HepG2 (cell line): Measurements from ENCODE around the gene KCNJ6. TPM values are rescaled to one million over a fixed set of nuclear protein-coding genes. Genes with fewer than 3 reads are reported as not detected.

Experiments
- ATAC-seq: fragments of 200-7000 bp; cut with Tn5 transposase; 3 replicates; pipeline ENCODE4 v1.9.1; 2020; ENCODE audit warnings: mild to moderate bottlenecking, moderate library complexity
- BruUV-seq: library from RNA; stranded (reverse); fragments of 400-500 nt; replicated peaks from 2 replicates; lab custom pipeline; 2021; lab: Mats Ljungman, UMichigan
- CTCF ChIA-PET: fragments of 300-600 bp; formaldehyde crosslinking; extraction: SDS; loops from one replicate; lab custom pipeline; 2021; ENCODE audit warnings: low total read pairs, inconsistent platforms, low intra/inter-chr PET ratio; lab: Yijun Ruan, JAX
- POLR2A ChIA-PET: fragments of 350-600 bp; sonication (Branson Sonifier 250); formaldehyde crosslinking; loops from one replicate; lab custom pipeline; 2020; ENCODE audit warnings: antibody characterized with exemption, inconsistent platforms; lab: Yijun Ruan, JAX
- DNase-seq: peaks from one replicate; pipeline ENCODE4 v3.0.0-alpha.2; 2015; ENCODE audit warnings: low spot score
- FAIRE-seq: peaks from 3 replicates; lab custom pipeline; 2011; peaks lifted over from hg19 to GRCh38; lab: Jason Lieb, UNC
- H2AFZ ChIP-seq: one replicate; pipeline ENCODE4 v1.6.1; 2011; ENCODE audit warnings: low read length, inconsistent platforms
- H3K27ac ChIP-seq: fragments of 300-600 bp; 3 replicates; pipeline ENCODE4 v1.8.0; 2011; ENCODE audit warnings: mixed run types, mild to moderate bottlenecking, mixed read lengths, low read length, inconsistent platforms; ENCODE audit not compliant: insufficient read depth; ENCODE audit errors: extremely low read length
- H3K27me3 ChIP-seq, 2 experiments: fragments of 200-600 bp in 1 of 2; 2 replicates in 1 of 2; 3 replicates in 1 of 2; pipeline versions ENCODE4 v1.6.0 to v1.8.0; 2011; ENCODE audit warnings: low read length in 2 of 2, mild to moderate bottlenecking in 2 of 2, moderate library complexity in 2 of 2, inconsistent platforms in 1 of 2; ENCODE audit not compliant: insufficient read depth in 2 of 2, control insufficient read depth in 1 of 2
- H3K36me3 ChIP-seq, 2 experiments: fragments of 200-600 bp in 1 of 2; replicated peaks in 1 of 2; 2 replicates in 1 of 2; 3 replicates in 1 of 2; pipeline versions ENCODE4 v1.5.1 to v1.8.0; 2011; ENCODE audit warnings: low read length in 2 of 2, inconsistent platforms in 1 of 2; ENCODE audit not compliant: insufficient read depth in 2 of 2, control insufficient read depth in 1 of 2
- H3K4me1 ChIP-seq: 2 replicates; pipeline ENCODE4 v1.5.1; 2012; ENCODE audit warnings: low read length, inconsistent platforms; ENCODE audit not compliant: insufficient read depth
- H3K4me2 ChIP-seq: 2 replicates; pipeline ENCODE4 v1.6.0; 2011; ENCODE audit warnings: low read depth, low read length, inconsistent platforms
- H3K4me3 ChIP-seq, 3 experiments: fragments of 200-600 bp in 1 of 3; sonication (generic), shearing (Covaris generic) in 1 of 3; replicated peaks in 1 of 3; 2 replicates each; pipeline ENCODE4 v1.5.1; 2011 to 2016; ENCODE audit warnings: low read length in 3 of 3, inconsistent platforms in 2 of 3, low read depth in 2 of 3, mild to moderate bottlenecking in 2 of 3, control low read depth in 1 of 3, mixed read lengths in 1 of 3; ENCODE audit not compliant: insufficient read depth in 1 of 3
- H3K79me2 ChIP-seq: one replicate; pipeline ENCODE4 v1.6.1; 2011; ENCODE audit warnings: low read length, inconsistent platforms; ENCODE audit not compliant: insufficient read depth
- H3K9ac ChIP-seq: 2 replicates; pipeline ENCODE4 v1.6.0; 2011; ENCODE audit warnings: mild to moderate bottlenecking, low read depth, low read length, inconsistent platforms; ENCODE audit not compliant: insufficient read depth
- H3K9me3 ChIP-seq: 2 replicates; pipeline ENCODE4 v1.5.1; 2012; ENCODE audit warnings: mild to moderate bottlenecking, low read length
- H4K20me1 ChIP-seq: 2 replicates; pipeline ENCODE4 v1.6.0; 2011; ENCODE audit warnings: inconsistent platforms, mild to moderate bottlenecking, low read length, moderate library complexity; ENCODE audit not compliant: insufficient read depth
- AHDC1 ChIP-seq: sonication (generic); formaldehyde crosslinking; IDR thresholded peaks from 2 replicates; pipeline ENCODE4 v1.5.1; 2020; ENCODE audit warnings: mild to moderate bottlenecking, missing genetic modification reagents, borderline replicate concordance
- FOXP1 ChIP-seq, 2 experiments: fragments of 450-650 bp in 1 of 2; IDR thresholded peaks; 2 replicates each; pipeline ENCODE4 v1.6.1; 2017 to 2018; ENCODE audit warnings: antibody characterized with exemption in 1 of 2
- HINFP ChIP-seq: sonication (generic); formaldehyde crosslinking; IDR thresholded peaks from 2 replicates; pipeline ENCODE4 v1.4.0; 2020; ENCODE audit warnings: low read depth, mild to moderate bottlenecking, missing genetic modification reagents
- HOXA9 ChIP-seq: sonication (generic); formaldehyde crosslinking; IDR thresholded peaks from 2 replicates; pipeline ENCODE4 v1.8.1; 2022; ENCODE audit warnings: missing genetic modification reagents, mild to moderate bottlenecking, moderate library complexity, borderline replicate concordance
- PRMT3 ChIP-seq: sonication (generic); formaldehyde crosslinking; IDR thresholded peaks from 2 replicates; pipeline ENCODE4 v1.8.1; 2022; ENCODE audit warnings: low read depth, mild to moderate bottlenecking, moderate library complexity, missing genetic modification reagents, borderline replicate concordance
- PRPF4 ChIP-seq: fragments of 200-400 bp; formaldehyde crosslinking; IDR thresholded peaks from 2 replicates; pipeline ENCODE4 v1.6.1; 2016; ENCODE audit warnings: low read length, low read depth; ENCODE audit not compliant: poor library complexity, severe bottlenecking
- SUZ12 ChIP-seq: fragments of 150-350 bp; IDR thresholded peaks from 2 replicates; pipeline ENCODE4 v1.6.1; 2014; ENCODE audit warnings: low read depth, low read length
- WGBS: methylation state at CpG from one replicate; pipeline ENCODE4 v1.1.6; 2017; ENCODE audit warnings: low lambda C conversion rate; 5-methylcytosine and 5-hydroxymethylcytosine counted together
- in situ Hi-C: cut with HindIII; loops from 2 replicates; pipeline ENCODE4 v1.10.0; 2017; ENCODE audit warnings: low pct_unique_long_range_greater_than_20kb; ENCODE audit not compliant: extremely low pct_ligation_motif_present
- intact Hi-C: fragments of 100-400 bp; cut with micrococcal nuclease; formaldehyde crosslinking; loops from one replicate; pipeline ENCODE4 v1.10.0; 2022; ENCODE audit not compliant: unreplicated experiment
- polyA plus RNA-seq, 8 experiments: library from polyadenylated mRNA; depleted of rRNA in 3 of 8; stranded (reverse) in 7 of 8; unstranded in 1 of 8; fragments of >200 nt; fragmentation: Illumina TruSeq in 4 of 8; extraction: Trizol in 4 of 8; gene quantifications; 2 replicates each; pipeline versions ENCODE4 v1.2.1 to v1.2.3, GENCODE V29; 2011 to 2016; ENCODE audit warnings: low read depth in 4 of 8, missing spikeins in 1 of 8, mixed read lengths in 1 of 8; ENCODE audit not compliant: insufficient read depth in 1 of 8
- total RNA-seq, 5 experiments: library from RNA; depleted of rRNA; stranded (reverse); fragments of >200 nt; fragmentation: Illumina TruSeq; extraction: Trizol; gene quantifications; 2 replicates each; pipeline ENCODE4 v1.2.3, GENCODE V29; 2016; ENCODE audit warnings: low read depth in 1 of 5
- TF ChIP-seq, protein P1 (sequence below): sonication (generic); formaldehyde crosslinking; IDR thresholded peaks from 2 replicates; pipeline ENCODE4 v1.9.0; 2021; ENCODE audit warnings: missing genetic modification reagents, mild to moderate bottlenecking, borderline replicate concordance
- TF ChIP-seq, protein P2 (sequence below): sonication (generic); formaldehyde crosslinking; IDR thresholded peaks from 2 replicates; pipeline ENCODE4 v1.8.0; 2022; ENCODE audit warnings: mild to moderate bottlenecking, missing genetic modification reagents, borderline replicate concordance

KCNJ6 gene
- total and polyA plus RNA-seq, 2 of the 13 experiments (the other 11 are each of a cell fraction or from before 2014, with no cell fraction given) = not detected

- in situ Hi-C loops = loop anchor here (5.0 to 25.0 kb wide), 2 partner anchors 421 to 651 kb away; no protein-coding TSS in a partner anchor
- WGBS = 39% methylated on average over 6 of the region's 9 CpGs
- H3K79me2 ChIP-seq = no peaks in the 10 kb centered on the region
- no peaks in the 10 kb centered on the region for H3K36me3 ChIP-seq
- no peak overlapping the region for H3K27ac ChIP-seq
- FAIRE-seq (no peak), DNase-seq (no peak), ATAC-seq (no peak)
- H3K4me2 ChIP-seq = no peak overlapping the region
- H3K9ac ChIP-seq = no peak overlapping the region
- intact Hi-C loops = no loop called here
- CTCF ChIA-PET = interaction anchor here (1.9 kb wide), 1 partner anchor 415 kb away, joined by 10 read pairs; no protein-coding TSS in a partner anchor
- H3K4me3 ChIP-seq = no peak overlapping the region
- no peak overlapping the region for H2AFZ ChIP-seq
- no peaks in the 10 kb centered on the region for H4K20me1 ChIP-seq
- TF ChIP-seq HINFP (CRISPR knock-in tag) (no peak), HOXA9 (CRISPR knock-in tag) (no peak), AHDC1 (CRISPR knock-in tag) (no peak), PRPF4 (no peak), PRMT3 (CRISPR knock-in tag) (no peak), FOXP1 (IDR thresholded peaks at IDR 0.05) (no peak), FOXP1 (CRISPR knock-in tag; IDR thresholded peaks at IDR 0.05) (no peak), SUZ12 (no peak)
- TF ChIP-seq, protein P1, sequence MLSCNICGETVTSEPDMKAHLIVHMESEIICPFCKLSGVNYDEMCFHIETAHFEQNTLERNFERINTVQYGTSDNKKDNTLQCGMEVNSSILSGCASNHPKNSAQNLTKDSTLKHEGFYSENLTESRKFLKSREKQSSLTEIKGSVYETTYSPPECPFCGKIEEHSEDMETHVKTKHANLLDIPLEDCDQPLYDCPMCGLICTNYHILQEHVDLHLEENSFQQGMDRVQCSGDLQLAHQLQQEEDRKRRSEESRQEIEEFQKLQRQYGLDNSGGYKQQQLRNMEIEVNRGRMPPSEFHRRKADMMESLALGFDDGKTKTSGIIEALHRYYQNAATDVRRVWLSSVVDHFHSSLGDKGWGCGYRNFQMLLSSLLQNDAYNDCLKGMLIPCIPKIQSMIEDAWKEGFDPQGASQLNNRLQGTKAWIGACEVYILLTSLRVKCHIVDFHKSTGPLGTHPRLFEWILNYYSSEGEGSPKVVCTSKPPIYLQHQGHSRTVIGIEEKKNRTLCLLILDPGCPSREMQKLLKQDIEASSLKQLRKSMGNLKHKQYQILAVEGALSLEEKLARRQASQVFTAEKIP = no peak
- TF ChIP-seq, protein P2, sequence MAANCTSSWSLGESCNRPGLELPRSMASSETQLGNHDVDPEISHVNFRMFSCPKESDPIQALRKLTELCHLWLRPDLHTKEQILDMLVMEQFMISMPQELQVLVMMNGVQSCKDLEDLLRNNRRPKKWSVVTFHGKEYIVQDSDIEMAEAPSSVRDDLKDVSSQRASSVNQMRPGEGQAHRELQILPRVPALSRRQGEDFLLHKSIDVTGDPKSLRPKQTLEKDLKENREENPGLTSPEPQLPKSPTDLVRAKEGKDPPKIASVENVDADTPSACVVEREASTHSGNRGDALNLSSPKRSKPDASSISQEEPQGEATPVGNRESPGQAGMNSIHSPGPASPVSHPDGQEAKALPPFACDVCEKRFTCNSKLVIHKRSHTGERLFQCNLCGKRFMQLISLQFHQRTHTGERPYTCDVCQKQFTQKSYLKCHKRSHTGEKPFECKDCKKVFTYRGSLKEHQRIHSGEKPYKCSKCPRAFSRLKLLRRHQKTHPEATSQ (CRISPR knock-in tag) = no peak
- BruUV-seq = no TSS peak
- H3K4me1 ChIP-seq = peaks cover 7% of the 10 kb centered on the region; the same call in 1 of the 2 replicates
- H3K9me3 ChIP-seq = no peaks in the 10 kb centered on the region
- POLR2A ChIA-PET = no interaction called here
- no peaks in the 10 kb centered on the region for H3K27me3 ChIP-seq
Observed at GRCh38 chr21:37711286-37711829, 204.9 kb downstream of the KCNJ6 start.
